Muscle of arm (tissue), 12 donors: Measurements from ENCODE around the gene ZFP36L1. TPM values are rescaled to one million over a fixed set of nuclear protein-coding genes. Genes with fewer than 3 reads are reported as not detected.
A peak's percentile ranks its signal among the peaks of the same experiment; 100 is the strongest.

Experiments used
- DNase-seq: peaks from one replicate; pipeline ENCODE4 v3.0.0-alpha.2; 2013
- polyA plus RNA-seq, 12 donors: library from polyadenylated mRNA; unstranded; fragments of 120-200 nt; gene quantifications; one replicate each; pipeline ENCODE4 v1.2.1, GENCODE V29; 2013; ENCODE audit not compliant: insufficient read length in 12 of 12

ZFP36L1 gene
- polyA plus RNA-seq, 12 donors = 156 to 487 (median 192) TPM

GRCh38 chr14:68785534-68786490 lies 7.1 kb downstream of the ZFP36L1 start:
- DNase-seq = no peak

GRCh38 chr14:68784978-68785533 lies 7.8 kb downstream of the ZFP36L1 start:
- DNase-seq = no peak

GRCh38 chr14:68784226-68784910 lies 8.5 kb downstream of the ZFP36L1 start:
- no peak for DNase-seq

GRCh38 chr14:68783408-68784225 lies 9.2 kb downstream of the ZFP36L1 start:
- DNase-seq = no peak

GRCh38 chr14:68782091-68782981 lies 10.5 kb downstream of the ZFP36L1 start:
- no peak for DNase-seq

- no peak for DNase-seq
These were observed 11.5 kb downstream of the ZFP36L1 start for GRCh38 chr14:68781161-68782021.

GRCh38 chr14:68780358-68781160 lies 12.3 kb downstream of the ZFP36L1 start:
- DNase-seq = peak; percentile 73

GRCh38 chr14:68779761-68780323 lies 13.0 kb downstream of the ZFP36L1 start:
- no peak for DNase-seq

GRCh38 chr14:68777644-68778043 lies 15.2 kb downstream of the ZFP36L1 start:
- no peak for DNase-seq

GRCh38 chr14:68775614-68776126 lies 17.2 kb downstream of the ZFP36L1 start:
- DNase-seq = no peak

GRCh38 chr14:68774771-68775613 lies 17.9 kb downstream of the ZFP36L1 start:
- no peak for DNase-seq

GRCh38 chr14:68772761-68773381 lies 20.0 kb downstream of the ZFP36L1 start:
- DNase-seq = no peak

- DNase-seq = no peak
These were observed 21.2 kb downstream of the ZFP36L1 start for GRCh38 chr14:68771631-68772030.

GRCh38 chr14:68770553-68771286 lies 22.1 kb downstream of the ZFP36L1 start:
- DNase-seq = no peak

- no peak for DNase-seq
These were observed 22.8 kb downstream of the ZFP36L1 start for GRCh38 chr14:68770051-68770450.

- no peak for DNase-seq
These were observed 24.6 kb downstream of the ZFP36L1 start for GRCh38 chr14:68768316-68768715.
